Liver (tissue), 9 donors: Measurements from ENCODE around the gene FAM181A. TPM values are rescaled to one million over a fixed set of nuclear protein-coding genes. Genes with fewer than 3 reads are reported as not detected.

Experiments
- DNase-seq: peaks from one replicate; pipeline ENCODE4 v3.0.0-alpha.2; 2017; ENCODE audit warnings: low spot score
- H3K27ac ChIP-seq, 2 donors: one replicate each; pipeline ENCODE4 v1.7.0; 2013; ENCODE audit warnings: inconsistent platforms in 2 of 2, low read length in 2 of 2, control low read depth in 1 of 2, low read depth in 1 of 2, mild to moderate bottlenecking in 1 of 2
- H3K27me3 ChIP-seq, 4 donors: one replicate each; pipeline versions ENCODE4 v1.6.1 to v1.7.0; 2013; ENCODE audit warnings: low read length in 3 of 4, inconsistent platforms in 1 of 4, mild to moderate bottlenecking in 1 of 4, moderate library complexity in 1 of 4; ENCODE audit not compliant: control insufficient read depth in 4 of 4, insufficient read depth in 4 of 4
- H3K36me3 ChIP-seq, 4 donors: one replicate each; pipeline versions ENCODE4 v1.6.1 to v1.7.0; 2013; ENCODE audit warnings: low read length in 3 of 4, mild to moderate bottlenecking in 3 of 4, low read depth in 1 of 4, moderate library complexity in 1 of 4; ENCODE audit not compliant: control insufficient read depth in 4 of 4, insufficient read depth in 3 of 4
- H3K4me1 ChIP-seq, 4 donors: one replicate each; pipeline versions ENCODE4 v1.6.1 to v1.7.0; 2013; ENCODE audit warnings: low read length in 3 of 4, mild to moderate bottlenecking in 3 of 4, moderate library complexity in 1 of 4; ENCODE audit not compliant: control insufficient read depth in 4 of 4, insufficient read depth in 4 of 4
- H3K4me3 ChIP-seq, 3 donors: one replicate each; pipeline versions ENCODE4 v1.6.1 to v1.7.0; 2013; ENCODE audit warnings: low read length in 3 of 3, control low read depth in 1 of 3, low read depth in 1 of 3, mild to moderate bottlenecking in 1 of 3
- H3K9ac ChIP-seq, 2 donors: one replicate each; pipeline ENCODE4 v1.7.0; 2013; ENCODE audit warnings: low read length in 2 of 2, mild to moderate bottlenecking in 2 of 2, moderate library complexity in 2 of 2, control low read depth in 1 of 2, low read depth in 1 of 2
- H3K9me3 ChIP-seq, 4 donors: one replicate each; pipeline versions ENCODE4 v1.6.1 to v1.7.0; 2013; ENCODE audit warnings: low read length in 3 of 4; ENCODE audit not compliant: control insufficient read depth in 4 of 4
- CTCF ChIP-seq: fragments of 150-350 bp; IDR thresholded peaks from 2 replicates; pipeline ENCODE4 v1.5.1; 2017; ENCODE audit warnings: improper control_type of control experiment, low read depth, low read length; ENCODE audit not compliant: missing input control
- FOXA1 ChIP-seq: IDR thresholded peaks from 2 replicates; pipeline ENCODE4 v1.6.1; 2016; ENCODE audit warnings: antibody characterized with exemption
- FOXA2 ChIP-seq: IDR thresholded peaks from 2 replicates; pipeline ENCODE4 v1.6.1; 2016; ENCODE audit warnings: antibody characterized with exemption
- GABPA ChIP-seq, 2 donors: IDR thresholded peaks in 1 of 2; conservative IDR thresholded peaks in 1 of 2; 2 replicates each; pipeline ENCODE4 v1.6.1; 2016; ENCODE audit warnings: antibody characterized with exemption in 2 of 2, mild to moderate bottlenecking in 1 of 2, moderate library complexity in 1 of 2
- HNF4A ChIP-seq, 2 donors: conservative IDR thresholded peaks; 2 replicates each; pipeline ENCODE4 v1.6.1; 2016; ENCODE audit warnings: antibody characterized with exemption in 2 of 2, mild to moderate bottlenecking in 2 of 2
- HNF4G ChIP-seq: IDR thresholded peaks from 2 replicates; pipeline ENCODE4 v1.6.1; 2016; ENCODE audit warnings: antibody characterized with exemption
- JUND ChIP-seq, 2 donors: IDR thresholded peaks; 2 replicates each; pipeline ENCODE4 v1.6.1; 2016; ENCODE audit warnings: antibody characterized with exemption in 2 of 2
- NR2F2 ChIP-seq: IDR thresholded peaks from 2 replicates; pipeline ENCODE4 v1.6.1; 2016; ENCODE audit warnings: antibody characterized with exemption
- RAD21 ChIP-seq, 2 donors: IDR thresholded peaks; 2 replicates each; pipeline ENCODE4 v1.6.1; 2016; ENCODE audit warnings: antibody characterized with exemption in 2 of 2, mild to moderate bottlenecking in 2 of 2
- REST ChIP-seq: IDR thresholded peaks from 2 replicates; pipeline ENCODE4 v1.6.1; 2016; ENCODE audit warnings: antibody characterized with exemption, mild to moderate bottlenecking
- RXRA ChIP-seq, 2 donors: IDR thresholded peaks; 2 replicates each; pipeline ENCODE4 v1.6.1; 2017 to 2018; ENCODE audit warnings: antibody characterized with exemption in 2 of 2, mild to moderate bottlenecking in 1 of 2
- SP1 ChIP-seq: IDR thresholded peaks from 2 replicates; pipeline ENCODE4 v1.6.1; 2018; ENCODE audit warnings: antibody characterized with exemption, mild to moderate bottlenecking
- TAF1 ChIP-seq: conservative IDR thresholded peaks from 2 replicates; pipeline ENCODE4 v1.6.1; 2016; ENCODE audit warnings: antibody characterized with exemption, mild to moderate bottlenecking
- YY1 ChIP-seq: IDR thresholded peaks from 2 replicates; pipeline ENCODE4 v1.6.1; 2016; ENCODE audit warnings: antibody characterized with exemption, mild to moderate bottlenecking
- ZBTB33 ChIP-seq: IDR thresholded peaks from 2 replicates; pipeline ENCODE4 v1.6.1; 2016; ENCODE audit warnings: antibody characterized with exemption
- WGBS: extraction: QIAGEN DNeasy Blood & Tissue Kit; methylation state at CpG from one replicate; pipeline ENCODE4 v1.1.7; 2013; 5-methylcytosine and 5-hydroxymethylcytosine counted together
- polyA plus RNA-seq, 2 donors: library from polyadenylated mRNA; stranded (reverse) in 1 of 2; unstranded in 1 of 2; fragments of 200-250 nt in 1 of 2; fragments of >200 nt in 1 of 2; fragmentation: Nextera tagmentation in 1 of 2; extraction: Ambion mirVana in 1 of 2; gene quantifications; one replicate each; pipeline versions ENCODE4 v1.2.1 to v1.2.3, GENCODE V29; 2013 to 2015
- total RNA-seq, 2 donors: library from RNA; depleted of rRNA; stranded (reverse); fragments of >200 nt; gene quantifications; one replicate each; pipeline ENCODE4 v1.2.3, GENCODE V29; 2014
- donor health status: healthy.
- donor health status: healthy.
- donor health status: healthy.
- donor health status: healthy.
- donor health status: healthy.

The FAM181A gene
- total and polyA plus RNA-seq, 4 donors = not detected

- DNase-seq = no peak
- TF ChIP-seq RAD21 (IDR thresholded peaks at IDR 0.05) = no peak
- no peak for TF ChIP-seq FOXA2
- TF ChIP-seq SP1 = no peak
- TF ChIP-seq JUND (IDR thresholded peaks at IDR 0.05) = no peak
- TF ChIP-seq TAF1 = no peak
- no peak for TF ChIP-seq NR2F2
- no peak for TF ChIP-seq YY1
- TF ChIP-seq ZBTB33 = no peak
- TF ChIP-seq CTCF = no peak
- TF ChIP-seq HNF4G = no peak
- TF ChIP-seq HNF4A (conservative IDR thresholded peaks at IDR 0.05) = no peak
- TF ChIP-seq FOXA1 = no peak
- no peak overlapping the region for H3K9ac ChIP-seq
- WGBS = 85% methylated on average over 5 of the region's 5 CpGs
- no peak overlapping the region for H3K27ac ChIP-seq
- no peak overlapping the region for H3K4me3 ChIP-seq
- H3K36me3 ChIP-seq = no peaks in the 10 kb centered on the region
- H3K4me1 ChIP-seq = peaks cover 0 to 5% (median 2%) of the 10 kb centered on the region in 4 donors
- no peaks in the 10 kb centered on the region for H3K27me3 ChIP-seq
- peaks cover 0 to 3% (median 0%) of the 10 kb centered on the region in 4 donors for H3K9me3 ChIP-seq
Observed at GRCh38 chr14:93878871-93879270, 48.3 kb upstream of the FAM181A start.

GRCh38 chr14:93879362-93879983 lies 47.7 kb upstream of the FAM181A start:
- no peak for DNase-seq
- H3K4me1 ChIP-seq = peaks cover 0 to 5% (median 2%) of the 10 kb centered on the region in 4 donors
- H3K27ac ChIP-seq = no peak overlapping the region
- no peak overlapping the region for H3K4me3 ChIP-seq
- H3K36me3 ChIP-seq = no peaks in the 10 kb centered on the region
- no peaks in the 10 kb centered on the region for H3K27me3 ChIP-seq
- WGBS = 37% methylated on average over 7 of the region's 7 CpGs
- TF ChIP-seq JUND (IDR thresholded peaks at IDR 0.05) (no peak), REST (no peak), FOXA1 (no peak), HNF4G (no peak), ZBTB33 (no peak), RAD21 (IDR thresholded peaks at IDR 0.05) (no peak), NR2F2 (no peak), RXRA (IDR thresholded peaks at IDR 0.05) (no peak), HNF4A (conservative IDR thresholded peaks at IDR 0.05) (no peak), YY1 (no peak), SP1 (no peak), FOXA2 (no peak), GABPA (IDR thresholded peaks at IDR 0.05 in 1 of 2, conservative IDR thresholded peaks at IDR 0.05 in 1 of 2) (no peak)
- H3K9me3 ChIP-seq = peaks cover 0 to 3% (median 0%) of the 10 kb centered on the region in 4 donors
- no peak overlapping the region for H3K9ac ChIP-seq
